Naive thymus-derived CD4-positive, alpha-beta T cell (primary cell): ENCODE measurements around the gene LIMS1. TPM values are rescaled to one million over a fixed set of nuclear protein-coding genes. Genes with fewer than 3 reads are reported as not detected.

Experiments used
- ATAC-seq: fragments of 150-1000 bp; cut with Tn5 transposase; 2 replicates; pipeline ENCODE4 v1.10.0; 2021; ENCODE audit warnings: mild to moderate bottlenecking, moderate library complexity
- CTCF ChIA-PET: fragments of 350-600 bp; sonication (Branson Sonifier 250); formaldehyde crosslinking; loops from one replicate; lab custom pipeline; 2021; ENCODE audit warnings: antibody characterized with exemption; lab: Charles Lee
- POLR2A ChIA-PET: fragments of 350-600 bp; sonication (Branson Sonifier 250); formaldehyde crosslinking; loops from one replicate; lab custom pipeline; 2021; ENCODE audit warnings: antibody characterized with exemption, inconsistent platforms; lab: Charles Lee
- DNase-seq, 9 donors: peaks; one replicate each; pipeline versions ENCODE4 v3.0.0 to v3.0.0-alpha.2; 2020 to 2022; ENCODE audit warnings: mixed read lengths in 1 of 9
- H3K27ac ChIP-seq: one replicate; pipeline ENCODE4 v1.7.0; 2013; ENCODE audit warnings: mild to moderate bottlenecking, low read depth, low read length, moderate library complexity
- H3K27me3 ChIP-seq, 2 donors: one replicate each; pipeline ENCODE4 v1.7.0; 2013; ENCODE audit warnings: low read length in 2 of 2, mild to moderate bottlenecking in 2 of 2, moderate library complexity in 2 of 2; ENCODE audit not compliant: control insufficient read depth in 2 of 2, insufficient read depth in 2 of 2
- H3K36me3 ChIP-seq, 3 experiments: 1 replicate in 2 of 3; 2 replicates in 1 of 3; pipeline ENCODE4 v1.7.0; 2013; ENCODE audit warnings: low read length in 3 of 3, mild to moderate bottlenecking in 3 of 3, moderate library complexity in 1 of 3; ENCODE audit not compliant: insufficient read depth in 3 of 3, control insufficient read depth in 2 of 3
- H3K4me1 ChIP-seq, 2 donors: one replicate each; pipeline ENCODE4 v1.7.0; 2013; ENCODE audit warnings: low read length in 2 of 2, mild to moderate bottlenecking in 2 of 2, moderate library complexity in 1 of 2; ENCODE audit not compliant: control insufficient read depth in 2 of 2, insufficient read depth in 2 of 2
- H3K4me3 ChIP-seq: 2 replicates; pipeline ENCODE4 v1.7.0; 2013; ENCODE audit warnings: mild to moderate bottlenecking, low read length
- H3K9me3 ChIP-seq, 3 experiments: 1 replicate in 2 of 3; 2 replicates in 1 of 3; pipeline ENCODE4 v1.7.0; 2013; ENCODE audit warnings: low read length in 3 of 3; ENCODE audit not compliant: control insufficient read depth in 2 of 3
- H3K27ac Mint-ChIP-seq, 9 donors: one replicate each; pipeline ENCODE4 v1.8.0; 2020 to 2022; ENCODE audit warnings: mixed read lengths in 9 of 9, mild to moderate bottlenecking in 8 of 9, moderate library complexity in 5 of 9, inconsistent platforms in 2 of 9
- H3K27me3 Mint-ChIP-seq, 5 donors: one replicate each; pipeline ENCODE4 v1.8.0; 2021 to 2022; ENCODE audit warnings: mixed read lengths in 5 of 5, mild to moderate bottlenecking in 1 of 5
- H3K36me3 Mint-ChIP-seq, 5 donors: one replicate each; pipeline ENCODE4 v1.8.0; 2020 to 2022; ENCODE audit warnings: mixed read lengths in 5 of 5, mild to moderate bottlenecking in 3 of 5, inconsistent platforms in 1 of 5
- H3K4me1 Mint-ChIP-seq, 7 donors: one replicate each; pipeline ENCODE4 v1.8.0; 2020 to 2022; ENCODE audit warnings: mixed read lengths in 7 of 7, mild to moderate bottlenecking in 3 of 7, inconsistent platforms in 1 of 7
- H3K4me3 Mint-ChIP-seq, 10 donors: one replicate each; pipeline ENCODE4 v1.8.0; 2020 to 2022; ENCODE audit warnings: mild to moderate bottlenecking in 10 of 10, mixed read lengths in 10 of 10, moderate library complexity in 6 of 10, inconsistent platforms in 2 of 10
- H3K9me3 Mint-ChIP-seq, 11 donors: one replicate each; pipeline ENCODE4 v1.8.0; 2020 to 2022; ENCODE audit warnings: mixed read lengths in 11 of 11, mild to moderate bottlenecking in 4 of 11, inconsistent platforms in 1 of 11, moderate library complexity in 1 of 11
- intact Hi-C, 2 donors: fragments of 100-400 bp; cut with micrococcal nuclease; formaldehyde crosslinking; loops; one replicate each; pipeline ENCODE4 v1.15.1; 2023
- polyA plus RNA-seq, 2 donors: library from polyadenylated mRNA; unstranded; fragments of 300-500 nt; fragmentation: Illumina TruSeq; gene quantifications; one replicate each; pipeline ENCODE4 v1.2.3, GENCODE V29; 2021
- total RNA-seq, 6 experiments: library from RNA in 5 of 6; stranded (reverse) in 5 of 6; gene quantifications; 1 replicate in 5 of 6; 2 replicates in 1 of 6; pipeline ENCODE4 v1.2.3 and lab custom pipeline; 2021 to 2026

LIMS1 gene
- total and polyA plus RNA-seq, 7 experiments from 2014 or later, result 25.3 to 75.3 (median 53.5) TPM

DNA sequence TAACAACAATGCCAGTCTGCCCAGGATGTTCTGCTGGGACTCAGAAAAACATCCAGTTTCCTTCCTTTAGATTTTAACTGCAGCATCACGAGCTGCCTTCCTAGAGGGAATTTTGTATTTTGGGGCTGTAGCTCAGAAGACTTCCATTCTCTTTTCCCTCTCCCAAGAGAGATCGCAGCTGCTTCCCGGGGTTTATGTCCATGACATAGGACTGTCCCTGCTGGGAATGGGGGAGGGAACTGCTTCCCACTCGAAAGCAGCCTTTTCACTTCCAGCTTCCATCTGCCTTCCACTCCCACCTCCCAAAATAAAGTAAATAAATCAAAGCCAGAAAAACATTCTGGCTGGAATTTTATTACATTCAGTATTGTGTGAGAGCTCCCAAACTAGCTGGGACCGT lies 52.4 kb downstream of the LIMS1 start:
- Histone ChIP-seq H3K4me1 (no peaks in the 10 kb centered on the region), H3K4me3 (no peak overlapping the region), H3K36me3 (no peaks in the 10 kb centered on the region), H3K27me3 (no peaks in the 10 kb centered on the region), H3K27ac (no peak overlapping the region), H3K9me3 (no peaks in the 10 kb centered on the region)
- H3K36me3 Mint-ChIP-seq, result peaks cover 0 to 3% (median 0%) of the 10 kb centered on the region in 5 donors
- CTCF ChIA-PET, result interaction anchor here (0.9 to 1.2 kb wide), 3 partner anchors 49 to 1948 kb away, joined by 3 read pairs; no protein-coding TSS in a partner anchor
- POLR2A ChIA-PET, result no interaction called here
- no peaks in the 10 kb centered on the region for H3K27me3 Mint-ChIP-seq
- no peak for ATAC-seq
- H3K27ac Mint-ChIP-seq, result peak overlapping the region in 1 of 9 donors; percentile 25
- DNase-seq, result no peak
- H3K4me1 Mint-ChIP-seq, result peaks cover 14 to 44% (median 24%) of the 10 kb centered on the region in 7 donors
- no peaks in the 10 kb centered on the region for H3K9me3 Mint-ChIP-seq
- intact Hi-C loops, result loop anchor here in 1 of 2 donors (10.0 kb wide), 1 partner anchor 402 kb away; no protein-coding TSS in a partner anchor
- no peak overlapping the region for H3K4me3 Mint-ChIP-seq

DNA sequence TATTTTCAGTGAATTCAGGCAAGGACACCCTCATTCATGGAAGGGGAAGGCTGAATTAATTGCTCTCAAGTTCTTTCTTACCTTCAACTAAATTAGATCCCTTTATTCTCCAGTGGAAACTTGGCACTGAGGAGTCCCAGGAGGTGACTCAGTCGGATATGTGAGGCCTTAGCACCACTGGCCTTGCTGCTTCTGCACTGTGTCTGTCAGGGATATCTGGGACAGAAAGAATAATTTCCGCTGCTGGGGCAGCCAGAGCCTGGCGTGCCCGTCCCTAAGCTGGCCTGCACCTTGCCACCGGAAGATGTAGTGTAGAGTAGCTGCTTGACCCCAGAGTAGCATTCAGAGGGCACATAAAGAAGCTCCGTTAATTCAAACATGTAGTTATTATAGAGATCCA lies 53.4 kb downstream of the LIMS1 start:
- Histone ChIP-seq H3K4me3 (no peak overlapping the region), H3K27me3 (no peaks in the 10 kb centered on the region), H3K4me1 (no peaks in the 10 kb centered on the region), H3K9me3 (no peaks in the 10 kb centered on the region), H3K36me3 (no peaks in the 10 kb centered on the region), H3K27ac (no peak overlapping the region)
- ChIA-PET CTCF (interaction anchor here (1.0 kb wide), 1 partner anchor 1949 kb away, joined by 3 read pairs; no protein-coding TSS in a partner anchor), POLR2A (interaction anchor here (0.7 kb wide), 1 partner anchor 16 kb away, joined by 3 read pairs; no protein-coding TSS in a partner anchor)
- intact Hi-C loops, result loop anchor here in 1 of 2 donors (10.0 kb wide), 1 partner anchor 403 kb away; no protein-coding TSS in a partner anchor
- ATAC-seq (peak; percentile 28), DNase-seq (no peak)
- peaks cover 0 to 3% (median 0%) of the 10 kb centered on the region in 5 donors for H3K36me3 Mint-ChIP-seq
- no peaks in the 10 kb centered on the region for H3K9me3 Mint-ChIP-seq
- H3K4me1 Mint-ChIP-seq, result peaks cover 14 to 44% (median 25%) of the 10 kb centered on the region in 7 donors
- no peaks in the 10 kb centered on the region for H3K27me3 Mint-ChIP-seq
- H3K4me3 Mint-ChIP-seq, result no peak overlapping the region
- H3K27ac Mint-ChIP-seq, result peak overlapping the region in 5 of 9 donors; percentile 7 to 65 (median 40)

DNA sequence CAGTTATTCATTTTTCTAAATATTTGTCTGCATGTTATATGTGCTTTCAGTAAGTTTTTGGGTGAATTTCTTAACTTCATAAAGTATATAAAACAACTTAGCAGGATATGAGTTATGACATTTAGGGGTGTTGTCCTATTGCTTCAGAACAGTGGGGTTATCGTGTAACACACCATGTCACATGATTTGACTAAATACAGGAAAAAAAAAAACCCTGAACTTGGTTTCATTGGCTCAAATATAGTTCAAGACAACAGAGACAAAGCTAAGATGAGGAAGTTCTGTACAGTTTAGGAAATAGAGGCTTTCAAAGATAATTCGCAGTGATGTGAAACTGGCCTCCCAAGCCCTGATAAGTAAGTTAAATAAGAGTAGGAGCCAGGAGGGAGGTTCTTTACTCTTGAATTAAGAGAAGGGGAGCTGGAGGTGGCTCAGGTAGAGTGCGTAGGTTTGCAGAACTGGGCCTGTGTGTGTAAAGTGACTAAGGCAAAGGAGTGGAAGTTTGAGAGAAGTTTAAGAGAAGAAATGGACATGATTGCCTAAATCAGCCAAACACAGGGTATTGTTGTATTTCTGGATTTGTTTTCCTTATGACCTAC lies 53.9 kb downstream of the LIMS1 start:
- Mint-ChIP-seq H3K27ac (peak overlapping the region; percentile 14 to 80 (median 42)), H3K36me3 (peaks cover 0 to 3% (median 0%) of the 10 kb centered on the region in 5 donors), H3K4me1 (peaks cover 14 to 43% (median 25%) of the 10 kb centered on the region in 7 donors), H3K4me3 (peak overlapping the region in 7 of 10 donors; percentile 7 to 49 (median 26)), H3K27me3 (no peaks in the 10 kb centered on the region), H3K9me3 (no peaks in the 10 kb centered on the region)
- ChIA-PET CTCF (interaction anchor here (0.6 kb wide), 2 partner anchors 10 to 116 kb away, joined by 3 to 5 read pairs; no protein-coding TSS in a partner anchor), POLR2A (interaction anchor here (0.7 kb wide), 1 partner anchor 16 kb away, joined by 3 read pairs; no protein-coding TSS in a partner anchor)
- Histone ChIP-seq H3K36me3 (no peaks in the 10 kb centered on the region), H3K9me3 (no peaks in the 10 kb centered on the region), H3K27ac (no peak overlapping the region), H3K4me3 (no peak overlapping the region), H3K27me3 (no peaks in the 10 kb centered on the region), H3K4me1 (no peaks in the 10 kb centered on the region)
- ATAC-seq (peak; percentile 59), DNase-seq (no peak)
- intact Hi-C loops, result loop anchor here in 1 of 2 donors (10.0 kb wide), 1 partner anchor 403 kb away; no protein-coding TSS in a partner anchor

DNA sequence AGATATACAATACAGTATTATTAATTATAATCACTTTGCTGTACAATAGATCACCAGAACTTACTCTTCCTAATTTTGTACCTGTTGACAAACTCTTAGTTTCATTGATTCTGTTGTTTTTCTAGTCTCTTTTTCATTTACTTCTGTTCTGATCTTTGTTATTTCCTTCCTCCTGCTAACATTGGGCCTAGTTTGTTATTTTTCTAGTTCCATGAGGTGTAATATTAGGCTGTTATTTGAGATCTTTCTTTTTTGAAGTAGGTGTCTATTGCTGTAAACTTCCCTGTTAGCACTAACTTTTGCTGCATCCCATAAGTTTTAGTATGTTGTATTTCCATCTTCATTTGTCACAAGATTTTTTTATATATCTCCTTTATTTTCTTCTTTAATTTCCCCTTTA lies 55.1 kb downstream of the LIMS1 start:
- Histone ChIP-seq H3K36me3 (no peaks in the 10 kb centered on the region), H3K27me3 (no peaks in the 10 kb centered on the region), H3K9me3 (no peaks in the 10 kb centered on the region), H3K4me3 (no peak overlapping the region), H3K27ac (no peak overlapping the region), H3K4me1 (peaks cover 0 to 7% of the 10 kb centered on the region in 2 donors)
- DNase-seq (no peak), ATAC-seq (no peak)
- ChIA-PET CTCF (no interaction called here), POLR2A (no interaction called here)
- H3K9me3 Mint-ChIP-seq, result no peaks in the 10 kb centered on the region
- H3K36me3 Mint-ChIP-seq, result peaks cover 0 to 3% (median 0%) of the 10 kb centered on the region in 5 donors
- peaks cover 18 to 46% (median 32%) of the 10 kb centered on the region in 7 donors for H3K4me1 Mint-ChIP-seq
- H3K27ac Mint-ChIP-seq, result peak overlapping the region in 1 of 9 donors; percentile 73
- peak overlapping the region in 1 of 10 donors; percentile 49 for H3K4me3 Mint-ChIP-seq
- intact Hi-C loops, result loop anchor here in 1 of 2 donors (10.0 kb wide), 1 partner anchor 405 kb away; no protein-coding TSS in a partner anchor
- no peaks in the 10 kb centered on the region for H3K27me3 Mint-ChIP-seq

DNA sequence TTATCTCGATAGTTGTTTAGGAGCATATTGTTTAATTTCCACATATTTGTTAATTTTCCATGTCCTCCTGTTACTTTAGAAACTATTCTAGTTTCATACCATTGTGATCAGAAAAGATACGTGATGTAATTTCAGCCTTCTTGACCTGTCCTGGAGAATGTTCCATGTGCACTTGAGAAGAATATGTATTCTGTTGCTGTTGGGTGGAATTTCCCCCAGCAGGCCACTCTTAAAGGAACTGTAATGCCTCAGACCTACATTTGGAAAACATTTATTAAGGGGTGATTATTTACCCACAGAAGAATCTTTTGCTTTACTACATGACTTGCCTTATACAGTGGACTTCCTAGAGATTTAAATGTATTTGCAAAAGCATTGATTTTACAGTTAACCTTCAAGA lies 55.5 kb downstream of the LIMS1 start:
- H3K4me3 Mint-ChIP-seq, result peak overlapping the region in 1 of 10 donors; percentile 49
- intact Hi-C loops, result loop anchor here in 1 of 2 donors (10.0 kb wide), 1 partner anchor 405 kb away; no protein-coding TSS in a partner anchor
- Histone ChIP-seq H3K4me1 (peaks cover under 1 to 8% of the 10 kb centered on the region in 2 donors), H3K27ac (no peak overlapping the region), H3K27me3 (no peaks in the 10 kb centered on the region), H3K4me3 (no peak overlapping the region), H3K36me3 (no peaks in the 10 kb centered on the region), H3K9me3 (no peaks in the 10 kb centered on the region)
- no peaks in the 10 kb centered on the region for H3K27me3 Mint-ChIP-seq
- DNase-seq (no peak), ATAC-seq (no peak)
- H3K36me3 Mint-ChIP-seq, result peaks cover 0 to 3% (median 0%) of the 10 kb centered on the region in 5 donors
- CTCF ChIA-PET, result no interaction called here
- H3K27ac Mint-ChIP-seq, result peak overlapping the region in 1 of 9 donors; percentile 73
- no peaks in the 10 kb centered on the region for H3K9me3 Mint-ChIP-seq
- POLR2A ChIA-PET, result no interaction called here
- H3K4me1 Mint-ChIP-seq, result peaks cover 18 to 50% (median 37%) of the 10 kb centered on the region in 7 donors

DNA sequence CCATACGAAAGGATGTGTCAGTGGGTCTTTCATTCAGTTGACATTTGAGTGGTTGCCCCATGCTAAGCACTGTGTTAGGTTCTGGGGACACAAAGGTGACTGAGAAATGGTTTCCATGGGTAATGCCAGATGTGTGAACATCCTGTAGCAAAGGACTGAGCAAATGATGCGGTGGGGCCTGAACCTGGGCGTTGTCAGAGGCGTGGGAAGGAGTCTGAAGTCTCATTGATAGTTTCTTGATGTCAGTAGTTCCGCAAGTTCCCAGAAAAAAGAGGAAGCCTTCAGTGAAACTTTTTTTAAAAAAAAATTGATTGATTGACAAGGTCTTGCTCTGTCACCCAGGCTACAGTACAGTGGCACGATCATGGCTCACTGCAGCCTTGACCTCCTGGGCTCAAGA lies 56.9 kb downstream of the LIMS1 start:
- POLR2A ChIA-PET, result no interaction called here
- CTCF ChIA-PET, result no interaction called here

More for the DNA sequence above, 56.9 kb downstream of the LIMS1 start:
- ATAC-seq, result peak; percentile 65
- no peak overlapping the region for H3K27ac ChIP-seq
- no peak for DNase-seq
- H3K9me3 ChIP-seq, result no peaks in the 10 kb centered on the region
- H3K27me3 ChIP-seq, result no peaks in the 10 kb centered on the region
- Mint-ChIP-seq H3K27ac (no peak overlapping the region), H3K9me3 (no peaks in the 10 kb centered on the region), H3K36me3 (peaks cover 0 to 3% (median 0%) of the 10 kb centered on the region in 5 donors), H3K27me3 (no peaks in the 10 kb centered on the region), H3K4me3 (no peak overlapping the region), H3K4me1 (peaks cover 18 to 57% (median 43%) of the 10 kb centered on the region in 7 donors)
- intact Hi-C loops, result no loop called here
- peaks cover 4 to 8% of the 10 kb centered on the region in 2 donors for H3K4me1 ChIP-seq
- H3K4me3 ChIP-seq, result no peak overlapping the region
- no peaks in the 10 kb centered on the region for H3K36me3 ChIP-seq
